HG03520 (cell line): ENCODE results near the gene SMCR8.
"Not testable (repeated sequence)": the region's sequence is repeated elsewhere in the genome, so short reads cannot be mapped to it uniquely, and the experiment has no call there.

Source experiments
- ATAC-seq: cut with Tn5 transposase; IDR thresholded peaks from one replicate; pipeline ENCODE4 v1.9.1; 2021; ENCODE audit warnings: mild to moderate bottlenecking, moderate library complexity; ENCODE audit not compliant: unreplicated experiment

The SMCR8 gene

GRCh38 chr17:18315961-18316360 lies 868 bp downstream of the SMCR8 start:
- ATAC-seq: no peak

DNA sequence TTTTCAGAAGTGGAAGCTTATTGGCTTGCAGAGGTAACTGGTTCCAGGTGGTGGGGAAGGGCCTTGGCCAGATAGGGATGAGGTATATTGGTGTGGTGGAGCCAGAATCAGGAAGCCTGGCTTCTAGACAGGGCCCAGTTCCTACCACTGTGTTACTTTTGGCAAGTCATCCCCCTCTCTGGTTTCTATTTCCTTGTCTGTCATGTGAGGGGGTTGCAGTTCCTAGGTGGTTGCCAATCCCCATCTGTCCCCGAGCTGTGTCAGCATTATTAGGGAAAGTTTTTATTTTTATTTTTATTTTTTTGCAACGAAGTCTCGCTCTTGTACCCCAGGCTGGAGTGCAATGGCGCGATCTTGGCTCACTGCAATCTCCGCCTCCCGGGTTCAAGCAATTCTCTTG lies 3.0 kb downstream of the SMCR8 start:
- no peak for ATAC-seq

DNA sequence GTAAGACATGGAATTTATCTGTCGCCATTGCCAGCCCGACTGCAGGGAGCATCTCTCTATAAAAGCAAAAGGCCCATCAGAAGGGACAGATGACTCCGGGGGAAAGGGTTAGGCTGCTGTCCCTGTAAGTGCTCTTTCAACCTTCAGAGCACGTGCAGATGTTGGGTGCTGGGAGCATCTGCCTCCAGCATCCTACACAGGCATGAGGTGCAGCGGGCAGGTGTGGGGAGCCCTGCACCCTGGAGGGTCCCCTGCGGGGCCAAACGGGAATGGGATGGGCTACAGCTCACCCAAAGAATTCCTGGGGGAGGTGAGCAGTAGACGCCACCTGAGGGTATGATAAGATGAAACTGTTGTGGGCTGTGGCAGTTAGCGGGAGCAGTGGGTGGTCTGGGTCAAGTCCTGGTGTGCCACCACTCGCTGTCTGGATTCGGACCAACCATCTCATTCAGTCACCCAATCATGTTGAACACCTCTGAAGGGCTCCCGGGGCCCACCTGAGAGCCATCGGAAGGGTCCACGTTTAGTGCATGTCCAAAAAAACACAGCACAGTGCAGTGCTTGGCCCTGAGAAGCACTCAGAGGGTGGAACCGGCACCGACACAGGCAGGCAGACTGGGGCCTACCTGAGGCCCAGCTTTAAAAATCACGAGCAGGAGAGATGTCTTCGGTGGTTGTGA lies 3.8 kb downstream of the SMCR8 start:
- ATAC-seq: no peak

DNA sequence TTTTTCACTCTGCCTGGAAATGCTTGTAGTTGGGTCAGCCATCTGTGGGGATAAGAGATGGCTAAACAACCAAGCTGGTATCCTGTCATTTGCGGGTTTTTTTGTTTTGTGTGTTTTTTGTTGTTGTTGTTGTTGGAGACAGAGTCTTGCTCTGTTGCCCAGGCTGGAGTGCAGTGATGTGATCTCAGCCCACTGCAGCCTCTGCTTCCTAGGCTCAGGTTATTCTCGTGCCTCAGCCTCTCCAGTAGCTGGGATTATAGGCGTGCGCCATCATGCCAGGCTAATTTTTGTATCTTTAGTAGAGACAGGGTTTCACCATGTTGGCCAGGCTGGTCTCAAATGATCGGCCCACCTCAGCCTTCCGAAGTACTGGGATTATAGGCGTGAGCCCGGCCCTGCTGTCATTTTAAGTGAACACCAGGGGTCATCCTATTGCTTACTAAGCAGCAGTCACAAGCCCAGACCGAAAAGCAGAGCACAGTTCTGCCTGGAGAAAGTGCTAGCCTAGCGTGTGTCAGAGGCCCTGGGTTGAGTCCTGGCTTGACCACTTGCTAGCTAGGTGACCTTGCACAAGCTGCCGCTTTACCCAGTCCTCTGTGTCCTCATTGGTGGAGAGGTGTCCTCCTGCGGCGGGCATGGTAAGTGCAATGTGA lies 4.6 kb downstream of the SMCR8 start:
- ATAC-seq: no peak

GRCh38 chr17:18320301-18320700 lies 5.2 kb downstream of the SMCR8 start:
- ATAC-seq: no peak

DNA sequence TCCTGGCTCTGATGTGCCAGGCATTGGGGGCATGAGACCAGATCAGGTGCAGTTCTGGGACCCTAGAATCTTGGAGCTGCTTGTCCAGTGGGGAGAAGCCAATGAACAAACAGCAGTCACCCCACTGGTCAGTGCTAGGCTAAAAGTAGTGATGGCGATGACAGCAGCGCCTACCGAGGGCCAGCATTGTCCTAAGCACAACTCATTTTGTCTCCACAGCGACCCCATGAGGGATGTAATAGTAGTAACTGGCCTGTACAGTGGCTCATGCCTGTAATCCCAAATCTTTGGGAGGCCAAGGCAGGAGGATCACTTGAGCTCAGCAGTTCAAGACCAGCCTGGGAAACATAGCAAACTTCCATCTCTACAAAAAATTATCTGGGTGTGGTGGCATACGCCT lies 6.2 kb downstream of the SMCR8 start:
- no peak for ATAC-seq

- no peak for ATAC-seq
Measured at GRCh38 chr17:18322522-18322921, 7.4 kb downstream of the SMCR8 start.

GRCh38 chr17:18323007-18323406 lies 7.9 kb downstream of the SMCR8 start:
- no peak for ATAC-seq

- no peak for ATAC-seq
Measured at GRCh38 chr17:18323507-18324139, 8.5 kb downstream of the SMCR8 start.

DNA sequence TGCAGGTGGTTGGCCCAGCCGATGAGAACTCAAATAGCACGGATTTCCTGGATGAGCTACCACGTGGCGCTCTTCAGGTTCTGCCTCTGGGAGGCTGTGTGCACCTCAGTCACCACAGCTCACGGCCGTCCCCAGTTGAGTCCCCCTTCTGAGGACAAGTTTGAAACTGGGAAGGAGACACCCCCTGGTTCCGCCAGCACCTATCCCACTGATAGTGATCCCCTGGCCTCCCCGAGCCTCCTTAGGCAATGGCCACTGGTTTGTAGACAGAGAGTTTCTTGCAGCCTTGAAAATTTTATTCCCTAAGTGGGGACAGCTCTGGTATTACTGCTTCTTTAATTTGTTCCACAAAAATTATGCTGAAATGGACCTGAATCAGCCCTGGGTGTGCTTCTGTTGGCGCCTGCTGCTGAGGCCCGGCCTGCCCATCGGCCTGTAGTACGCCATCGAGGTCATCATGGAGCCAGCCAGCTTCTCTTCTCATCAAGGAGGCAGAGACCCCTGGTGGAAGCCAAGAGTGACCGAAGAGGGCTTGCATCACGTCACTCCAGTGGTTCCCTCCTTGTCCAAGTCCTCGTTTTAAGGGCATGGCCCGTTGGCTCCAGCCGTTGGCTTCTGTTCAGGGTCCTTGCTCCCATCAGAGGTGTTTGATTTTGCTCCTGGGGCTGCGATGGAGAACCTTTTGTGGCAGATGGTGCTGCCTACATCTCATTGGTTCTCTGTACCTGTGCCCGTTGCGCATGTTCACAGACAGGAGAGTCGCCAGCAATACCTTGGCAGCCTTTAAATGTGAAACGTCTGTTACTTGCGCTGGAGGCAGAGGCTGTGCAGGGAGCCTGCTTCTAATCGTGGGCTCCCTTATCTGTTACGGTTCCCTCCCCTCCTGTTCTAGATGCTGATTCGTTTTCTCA lies 9.3 kb downstream of the SMCR8 start:
- no peak for ATAC-seq

DNA sequence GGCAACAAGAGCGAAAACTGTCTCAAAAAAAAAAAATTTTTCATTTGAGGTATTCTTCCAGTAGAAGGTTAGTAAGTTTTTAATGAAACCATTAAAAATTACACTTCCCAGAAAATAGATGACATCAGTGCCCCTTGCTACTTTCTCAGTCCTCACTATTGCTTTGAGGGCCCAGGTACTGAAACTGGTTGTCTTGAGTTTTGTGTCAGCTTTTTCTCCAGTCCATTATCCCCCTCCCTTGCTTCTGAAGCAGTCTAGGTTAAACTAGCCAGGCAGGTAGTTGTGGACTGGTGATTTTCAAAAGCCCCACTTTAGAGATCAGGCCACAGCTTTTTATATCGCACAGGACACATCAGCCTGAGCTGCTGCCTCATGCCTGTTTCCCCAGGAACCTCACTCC lies 10.9 kb downstream of the SMCR8 start:
- ATAC-seq: no peak

GRCh38 chr17:18326572-18326971 lies 11.5 kb downstream of the SMCR8 start:
- ATAC-seq: no peak

GRCh38 chr17:18327093-18327492 lies 12.0 kb downstream of the SMCR8 start:
- no peak for ATAC-seq

- no peak for ATAC-seq
Measured at GRCh38 chr17:18327556-18327955, 12.5 kb downstream of the SMCR8 start.

- no peak for ATAC-seq
Measured at GRCh38 chr17:18328643-18329204, 13.6 kb downstream of the SMCR8 start.

GRCh38 chr17:18331879-18332278 lies 16.8 kb downstream of the SMCR8 start:
- no peak for ATAC-seq

GRCh38 chr17:18332909-18333489 lies 17.9 kb downstream of the SMCR8 start:
- no peak for ATAC-seq

GRCh38 chr17:18338158-18338557 lies 23.1 kb downstream of the SMCR8 start:
- ATAC-seq: not testable (repeated sequence)

DNA sequence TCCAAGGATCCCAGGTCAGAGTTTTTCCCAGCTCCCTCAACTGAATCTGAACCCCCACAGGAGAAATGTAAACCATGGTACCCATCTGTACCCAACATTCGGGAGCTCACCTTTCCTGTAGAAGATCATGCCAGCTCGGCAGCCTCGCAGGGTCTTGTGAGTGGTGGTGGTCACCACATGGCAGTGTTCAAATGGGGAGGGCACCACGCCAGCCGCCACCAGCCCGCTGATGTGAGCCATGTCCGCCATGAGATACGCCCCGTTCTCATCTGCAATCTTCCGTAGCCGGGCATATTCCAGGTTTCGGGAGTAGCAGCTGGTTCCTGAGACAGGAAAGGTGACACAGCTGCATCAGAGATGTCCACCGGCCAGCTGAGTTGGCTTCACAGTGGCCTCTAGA lies 24.8 kb downstream of the SMCR8 start:
- no peak for ATAC-seq

GRCh38 chr17:18344021-18344420 lies 28.9 kb downstream of the SMCR8 start:
- ATAC-seq: no peak

DNA sequence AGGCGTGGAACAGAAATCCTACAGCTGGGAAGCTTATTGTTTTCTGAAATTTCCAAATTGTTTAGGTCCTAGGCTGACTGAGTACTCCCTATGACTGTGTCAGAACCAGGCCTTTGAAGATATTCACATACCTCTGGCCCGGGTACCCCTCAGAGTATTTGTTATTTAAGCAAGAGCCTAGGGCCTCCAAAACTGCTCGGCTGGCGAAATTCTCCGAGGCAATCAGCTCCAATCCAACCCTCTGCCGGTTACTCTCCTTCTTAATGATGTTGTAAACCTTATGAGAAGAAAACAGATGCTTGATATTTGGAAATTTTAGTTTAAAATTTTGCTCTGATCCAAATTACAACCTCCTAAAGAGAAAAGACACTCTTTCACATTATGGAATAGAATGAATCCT lies 38.4 kb downstream of the SMCR8 start:
- no peak for ATAC-seq
